GM12891 (cell line): ENCODE results near the gene IQGAP2.

Source experiments
- POLR2A ChIP-seq: IDR thresholded peaks from 2 replicates; pipeline ENCODE4 v1.6.1; 2011; ENCODE audit warnings: low read depth, low read length, control low read depth
- POU2F2 ChIP-seq: IDR thresholded peaks from 2 replicates; pipeline ENCODE4 v1.6.1; 2011; ENCODE audit warnings: low read depth, mild to moderate bottlenecking, control low read depth, low read length, moderate library complexity
- SPI1 ChIP-seq: IDR thresholded peaks from 2 replicates; pipeline ENCODE4 v1.6.1; 2011; ENCODE audit warnings: low read depth, low read length, control low read depth
- TAF1 ChIP-seq: IDR thresholded peaks from 2 replicates; pipeline ENCODE4 v1.6.1; 2011; ENCODE audit warnings: low read depth, low read length, control low read depth

GRCh38 chr5:76746677-76747076 is 343.6 kb downstream of the IQGAP2 start:
- no peak for TF ChIP-seq POLR2A
- no peak for TF ChIP-seq SPI1
- TF ChIP-seq POU2F2, result no peak
- TF ChIP-seq TAF1, result no peak
